ENCODE results near the gene RPS19.

Gene RPS19

GRCh38 chr19:41907994-41908615 lies 48.0 kb downstream of the RPS19 start:
- no peak overlapping the region for H3K4me3 ChIP-seq (ENCODE audit: low read depth, low read length)
- no peak for DNase-seq (ENCODE audit: low read depth, low spot score)
- in situ Hi-C loops (cut with HindIII; ENCODE audit: low sequenced_read_pairs): no loop called here
- no peak for TF ChIP-seq CTCF (IDR thresholded peaks at IDR 0.05; ENCODE audit: low read depth, low read length)

- H3K4me3 ChIP-seq (ENCODE audit: low read depth, low read length): no peak overlapping the region
- in situ Hi-C loops (cut with HindIII; ENCODE audit: low sequenced_read_pairs): no loop called here
- TF ChIP-seq CTCF (IDR thresholded peaks at IDR 0.05; ENCODE audit: low read depth, low read length): no peak
- no peak for DNase-seq (ENCODE audit: low read depth, low spot score)
Measured at GRCh38 chr19:41908724-41909464, 48.8 kb downstream of the RPS19 start.

- in situ Hi-C loops (cut with HindIII; ENCODE audit: low sequenced_read_pairs): no loop called here
- DNase-seq (ENCODE audit: low read depth, low spot score): no peak
- TF ChIP-seq CTCF (IDR thresholded peaks at IDR 0.05; ENCODE audit: low read depth, low read length): no peak
- H3K4me3 ChIP-seq (ENCODE audit: low read depth, low read length): no peak overlapping the region
Measured at GRCh38 chr19:41909706-41910105, 49.7 kb downstream of the RPS19 start.

- no peak for DNase-seq (ENCODE audit: low read depth, low spot score)
- no peak for TF ChIP-seq CTCF (IDR thresholded peaks at IDR 0.05; ENCODE audit: low read depth, low read length)
- H3K4me3 ChIP-seq (ENCODE audit: low read depth, low read length): no peak overlapping the region
- in situ Hi-C loops (cut with HindIII; ENCODE audit: low sequenced_read_pairs): no loop called here
Measured at GRCh38 chr19:41910240-41910991, 50.4 kb downstream of the RPS19 start.

- DNase-seq (ENCODE audit: low read depth, low spot score): no peak
- no peak overlapping the region for H3K4me3 ChIP-seq (ENCODE audit: low read depth, low read length)
- in situ Hi-C loops (cut with HindIII; ENCODE audit: low sequenced_read_pairs): no loop called here
- no peak for TF ChIP-seq CTCF (IDR thresholded peaks at IDR 0.05; ENCODE audit: low read depth, low read length)
Measured at GRCh38 chr19:41910992-41911888, 51.2 kb downstream of the RPS19 start.
